Common myeloid progenitor, CD34-positive (primary cell): ENCODE results near the gene SLC16A8.

ENCODE experiments used
- CTCF ChIA-PET: fragments of 350-600 bp; sonication (Branson Sonifier 250); formaldehyde crosslinking; loops from one replicate; lab custom pipeline; 2021; ENCODE audit warnings: antibody characterized with exemption; lab: Charles Lee
- POLR2A ChIA-PET: fragments of 350-600 bp; sonication (Branson Sonifier 250); formaldehyde crosslinking; loops from one replicate; lab custom pipeline; 2021; ENCODE audit warnings: antibody characterized with exemption; lab: Charles Lee
- DNase-seq, 3 donors: peaks; one replicate each; pipeline versions ENCODE4 v3.0.0 to v3.0.0-alpha.2; 2013
- H3K27ac ChIP-seq, 2 experiments: 1 replicate in 1 of 2; 2 replicates in 1 of 2; pipeline ENCODE4 v1.7.0; 2013; ENCODE audit warnings: inconsistent platforms in 2 of 2, low read length in 2 of 2, mild to moderate bottlenecking in 2 of 2, low read depth in 1 of 2, moderate library complexity in 1 of 2; ENCODE audit not compliant: severe bottlenecking in 2 of 2, insufficient read depth in 1 of 2, poor library complexity in 1 of 2
- H3K27me3 ChIP-seq, 5 experiments: replicated peaks in 2 of 5; 1 replicate in 3 of 5; 2 replicates in 2 of 5; pipeline versions ENCODE4 v1.6.1 to v1.7.0; 2013; ENCODE audit warnings: low read length in 4 of 5, mild to moderate bottlenecking in 2 of 5, moderate library complexity in 2 of 5, inconsistent platforms in 1 of 5; ENCODE audit not compliant: insufficient read depth in 5 of 5, control insufficient read depth in 4 of 5
- H3K36me3 ChIP-seq, 4 experiments: 1 replicate in 2 of 4; 2 replicates in 2 of 4; pipeline versions ENCODE4 v1.6.1 to v1.7.0; 2013; ENCODE audit warnings: low read length in 3 of 4, control low read depth in 1 of 4, mild to moderate bottlenecking in 1 of 4; ENCODE audit not compliant: control insufficient read depth in 4 of 4, insufficient read depth in 4 of 4
- H3K4me1 ChIP-seq, 4 experiments: 1 replicate in 3 of 4; 2 replicates in 1 of 4; pipeline versions ENCODE4 v1.6.1 to v1.7.1; 2013; ENCODE audit warnings: low read length in 3 of 4, mild to moderate bottlenecking in 3 of 4, control low read depth in 1 of 4, inconsistent platforms in 1 of 4, moderate library complexity in 1 of 4; ENCODE audit not compliant: control insufficient read depth in 4 of 4, insufficient read depth in 4 of 4; ENCODE audit errors: control extremely low read depth in 1 of 4
- H3K4me3 ChIP-seq, 7 experiments: 1 replicate in 4 of 7; 2 replicates in 3 of 7; pipeline versions ENCODE4 v1.5.1 to v1.7.0; 2013; ENCODE audit warnings: mild to moderate bottlenecking in 7 of 7, low read length in 6 of 7, moderate library complexity in 6 of 7, inconsistent platforms in 2 of 7, low read depth in 2 of 7, control low read depth in 1 of 7; ENCODE audit not compliant: insufficient read depth in 4 of 7, control insufficient read depth in 1 of 7; ENCODE audit errors: extremely low read depth in 1 of 7
- H3K9me3 ChIP-seq, 5 experiments: 1 replicate in 4 of 5; 2 replicates in 1 of 5; pipeline versions ENCODE4 v1.6.1 to v1.7.1; 2013; ENCODE audit warnings: low read length in 4 of 5, mild to moderate bottlenecking in 2 of 5, inconsistent platforms in 1 of 5, low read depth in 1 of 5, moderate library complexity in 1 of 5; ENCODE audit not compliant: control insufficient read depth in 4 of 5, insufficient read depth in 2 of 5; ENCODE audit errors: control extremely low read depth in 1 of 5
- WGBS: methylation state at CpG from one replicate; pipeline ENCODE4 v1.1.5; 2013; ENCODE audit not compliant: insufficient coverage; 5-methylcytosine and 5-hydroxymethylcytosine counted together

SLC16A8 gene

DNA sequence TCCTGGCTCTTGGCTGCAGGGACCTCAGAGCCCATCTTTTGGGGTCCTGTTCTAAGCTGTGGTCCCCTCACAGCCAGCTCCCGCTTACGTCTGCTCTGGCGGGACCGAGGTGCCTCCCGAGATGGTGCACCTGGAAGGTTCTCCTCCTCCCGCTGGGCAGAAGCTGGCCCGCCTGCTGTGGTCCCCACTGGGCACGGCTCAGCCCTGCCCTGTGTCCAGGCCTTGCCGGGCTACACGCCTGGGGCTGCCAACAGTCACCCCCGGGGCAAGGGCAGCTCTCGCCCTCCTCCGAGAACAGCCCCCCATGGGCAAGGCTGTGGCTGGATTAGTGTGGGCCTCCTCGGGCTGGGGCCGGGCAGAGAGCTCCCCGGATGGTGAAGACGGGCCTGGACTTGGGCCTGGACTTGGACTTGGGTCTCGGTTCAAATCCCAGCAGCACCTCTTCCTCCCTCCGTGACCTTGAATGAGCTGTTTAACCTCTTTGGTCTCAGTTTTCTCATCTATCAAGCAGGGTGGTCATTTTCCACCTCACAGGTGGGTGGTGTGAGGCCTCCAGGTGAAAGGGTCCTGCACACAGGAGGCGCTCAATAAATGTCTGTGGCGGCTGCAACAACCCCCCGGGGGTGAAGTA is 25.5 kb upstream of the SLC16A8 start:
- ChIA-PET POLR2A (no interaction called here), CTCF (interaction anchor here (0.5 to 1.0 kb wide), 2 partner anchors 88 to 121 kb away, joined by 3 read pairs; no protein-coding TSS in a partner anchor)
- peak; percentile 25 to 92 (median 79) for DNase-seq
- Histone ChIP-seq H3K4me1 (peaks cover 0 to 7% (median 4%) of the 10 kb centered on the region in 4 experiments), H3K27ac (no peak overlapping the region), H3K27me3 (no peaks in the 10 kb centered on the region), H3K9me3 (no peaks in the 10 kb centered on the region), H3K36me3 (peaks cover 0 to 21% (median 8%) of the 10 kb centered on the region in 4 experiments), H3K4me3 (no peak overlapping the region)
- 93% methylated on average over 16 of the region's 22 CpGs for WGBS

DNA sequence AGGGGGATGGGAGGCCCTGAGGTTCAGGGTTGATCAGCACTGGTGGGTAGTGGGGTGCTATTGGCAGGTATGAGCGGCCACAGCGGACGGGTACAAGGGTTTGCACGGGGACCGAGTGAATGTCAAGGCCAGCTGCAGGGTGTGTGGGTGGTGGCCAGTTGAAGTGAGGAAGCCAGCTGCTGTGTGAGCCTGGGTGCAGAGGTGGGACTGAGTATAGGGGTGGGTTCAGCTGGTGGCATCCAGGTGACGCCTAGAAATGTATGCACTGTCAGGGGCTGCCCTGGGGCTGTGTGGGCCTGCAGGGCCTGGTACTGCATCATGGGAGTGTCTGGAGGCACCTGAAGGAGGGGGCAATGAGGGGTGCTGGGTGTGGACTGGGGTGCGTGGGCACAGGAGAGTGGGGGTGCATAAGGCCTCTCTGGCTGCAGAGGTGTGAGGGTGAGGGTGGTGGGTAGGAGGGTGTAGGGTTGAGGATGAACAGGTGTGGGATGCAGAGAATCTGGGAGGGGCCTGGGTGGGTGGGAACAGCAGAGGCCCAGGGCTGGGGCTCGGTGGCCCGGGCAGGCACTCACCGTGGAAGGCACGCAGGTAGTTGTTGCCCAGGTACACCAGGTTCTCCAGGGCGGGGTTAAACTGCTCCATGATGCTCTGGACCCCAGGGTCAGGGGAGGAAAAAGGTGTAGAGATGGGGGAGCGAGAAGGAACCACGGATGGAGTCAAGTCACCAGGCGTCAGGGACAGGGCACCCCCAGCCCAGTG is 24.8 kb upstream of the SLC16A8 start:
- 97% methylated on average over 13 of the region's 15 CpGs for WGBS
- CTCF ChIA-PET: interaction anchor here (1.0 kb wide), 1 partner anchor 122 kb away, joined by 3 read pairs; no protein-coding TSS in a partner anchor

DNA sequence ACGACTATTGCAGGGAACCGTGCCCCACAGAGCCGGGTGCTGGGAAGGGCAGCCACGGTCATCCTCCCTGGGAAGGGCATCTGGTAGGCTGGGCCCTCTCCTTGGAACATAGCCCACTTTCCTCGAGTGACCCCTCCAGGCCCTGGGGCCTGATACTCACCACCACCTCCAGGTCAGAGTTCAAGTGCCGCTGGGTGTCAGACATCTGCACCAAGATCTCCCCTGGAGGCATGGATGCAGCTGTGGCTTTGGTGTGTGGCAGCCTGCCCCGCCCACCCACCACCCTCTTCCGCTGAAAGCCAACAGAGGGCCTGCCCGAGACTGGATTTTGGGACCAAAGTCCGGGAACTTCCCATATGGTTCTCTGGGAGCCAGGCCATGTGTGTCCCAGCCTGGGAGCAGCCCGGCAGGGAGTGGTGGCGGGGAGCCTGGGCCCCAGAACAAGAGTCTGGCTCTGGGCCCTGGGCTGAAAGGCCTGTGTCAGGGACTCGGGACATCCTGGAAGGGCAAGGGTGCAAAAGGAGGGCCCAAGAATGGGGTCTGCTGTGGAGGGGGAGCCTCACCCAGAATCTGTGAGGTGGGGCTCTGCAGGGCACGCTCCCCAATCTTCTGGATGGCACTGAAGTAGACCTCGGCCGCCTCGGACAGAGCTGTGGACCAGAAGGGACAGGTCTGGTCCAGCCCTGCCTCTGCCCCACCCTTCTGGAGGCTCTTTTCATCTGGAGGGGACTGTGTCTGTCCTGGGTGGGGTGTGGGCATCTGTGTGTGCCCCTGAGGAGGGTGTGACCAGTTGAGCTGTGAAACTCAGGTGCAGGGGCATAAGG is 23.9 kb upstream of the SLC16A8 start:
- H3K36me3 ChIP-seq: peaks cover 0 to 13% (median 6%) of the 10 kb centered on the region in 4 experiments
- no peak for DNase-seq
- no peaks in the 10 kb centered on the region for H3K27me3 ChIP-seq
- peaks cover 0 to 6% (median 4%) of the 10 kb centered on the region in 4 experiments for H3K4me1 ChIP-seq
- CTCF ChIA-PET: no interaction called here
- no peaks in the 10 kb centered on the region for H3K9me3 ChIP-seq
- no peak overlapping the region for H3K4me3 ChIP-seq
- H3K27ac ChIP-seq: no peak overlapping the region
- 98% methylated on average over 14 of the region's 17 CpGs for WGBS
- POLR2A ChIA-PET: no interaction called here

More for the DNA sequence above, 24.8 kb upstream of the SLC16A8 start:
- no peak overlapping the region for H3K4me3 ChIP-seq
- POLR2A ChIA-PET: no interaction called here
- peak; percentile 3 to 66 (median 38) for DNase-seq
- no peaks in the 10 kb centered on the region for H3K27me3 ChIP-seq
- H3K36me3 ChIP-seq: peaks cover 0 to 19% (median 8%) of the 10 kb centered on the region in 4 experiments
- H3K9me3 ChIP-seq: no peaks in the 10 kb centered on the region
- H3K27ac ChIP-seq: no peak overlapping the region
- H3K4me1 ChIP-seq: peaks cover 0 to 6% (median 4%) of the 10 kb centered on the region in 4 experiments

DNA sequence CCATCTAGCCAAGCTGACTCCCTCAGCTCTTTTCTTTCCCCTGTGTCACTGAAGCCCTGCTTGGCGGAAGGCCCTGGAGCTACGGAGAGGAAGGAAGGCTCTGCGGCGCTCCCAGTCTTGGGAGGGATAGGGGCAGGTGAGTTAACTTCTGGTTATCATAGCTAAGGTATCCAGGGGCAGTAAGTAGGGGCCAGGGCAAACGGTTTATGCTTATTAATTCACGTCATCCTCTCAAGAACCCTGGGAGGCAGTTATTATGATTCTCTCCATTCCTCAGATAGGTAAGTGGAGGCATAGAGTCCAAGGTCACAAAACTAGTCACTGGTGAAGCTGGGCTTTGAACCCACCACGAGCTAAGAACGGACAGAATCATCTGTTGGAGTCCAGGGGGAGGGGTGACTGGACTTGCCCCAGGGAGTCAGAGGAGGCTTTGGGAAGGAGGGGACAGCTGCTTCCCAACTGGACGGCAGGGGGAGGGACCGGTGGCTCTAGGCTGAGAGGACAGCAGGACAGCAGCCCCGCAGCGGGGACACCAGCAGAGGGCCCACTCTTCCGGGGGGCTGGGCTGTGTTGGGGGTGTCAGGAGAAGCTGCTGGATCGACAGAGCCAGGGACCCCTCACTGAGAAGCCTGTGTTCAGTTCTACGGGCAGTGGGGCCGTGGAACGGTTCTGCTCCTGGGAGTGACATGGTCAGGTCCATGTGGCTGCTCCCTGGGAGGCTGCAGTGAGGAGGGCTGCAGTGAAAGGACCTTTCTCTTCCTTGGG is 23.0 kb upstream of the SLC16A8 start:
- Histone ChIP-seq H3K4me1 (peaks cover 0 to 6% (median 4%) of the 10 kb centered on the region in 4 experiments), H3K36me3 (peaks cover 0 to 8% (median 3%) of the 10 kb centered on the region in 4 experiments), H3K27me3 (no peaks in the 10 kb centered on the region), H3K4me3 (no peak overlapping the region), H3K9me3 (no peaks in the 10 kb centered on the region), H3K27ac (no peak overlapping the region)
- DNase-seq: no peak
- 91% methylated on average over 13 of the region's 17 CpGs for WGBS
- CTCF ChIA-PET: interaction anchor here (0.7 to 1.3 kb wide), 2 partner anchors 15 to 55 kb away, joined by 3 read pairs; no protein-coding TSS in a partner anchor
- POLR2A ChIA-PET: no interaction called here

DNA sequence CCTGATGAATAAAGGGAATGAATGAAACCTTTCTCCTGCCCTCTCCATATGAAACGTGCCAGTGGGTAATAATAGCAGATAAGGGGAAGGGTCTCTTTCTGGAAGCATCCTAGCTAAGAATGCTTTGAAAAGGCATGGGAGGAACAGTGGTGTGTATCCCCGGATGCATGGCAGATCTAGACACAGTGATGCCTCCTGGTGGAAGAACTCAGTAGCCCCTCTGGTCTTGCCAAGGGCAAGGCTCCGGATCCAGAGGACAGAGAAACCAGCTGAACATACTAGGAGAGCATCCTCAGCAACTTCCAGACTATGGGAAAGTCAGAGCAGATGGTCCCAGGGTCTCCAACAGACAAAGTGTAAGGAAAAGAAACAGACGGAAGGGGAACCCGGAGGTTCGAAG is 20.1 kb upstream of the SLC16A8 start:
- Histone ChIP-seq H3K4me3 (no peak overlapping the region), H3K27me3 (no peaks in the 10 kb centered on the region), H3K27ac (no peak overlapping the region), H3K36me3 (peaks cover 0 to 2% (median 0%) of the 10 kb centered on the region in 4 experiments), H3K9me3 (no peaks in the 10 kb centered on the region), H3K4me1 (peaks cover 0 to 6% (median 4%) of the 10 kb centered on the region in 4 experiments)
- peak in 1 of 3 donors; percentile 23 for DNase-seq
- WGBS: 100% methylated on average over 3 of the region's 6 CpGs
- POLR2A ChIA-PET: no interaction called here
- CTCF ChIA-PET: interaction anchor here (0.9 to 1.7 kb wide), 5 partner anchors 14 to 61 kb away, joined by 3 to 6 read pairs (median 4); no protein-coding TSS in a partner anchor

DNA sequence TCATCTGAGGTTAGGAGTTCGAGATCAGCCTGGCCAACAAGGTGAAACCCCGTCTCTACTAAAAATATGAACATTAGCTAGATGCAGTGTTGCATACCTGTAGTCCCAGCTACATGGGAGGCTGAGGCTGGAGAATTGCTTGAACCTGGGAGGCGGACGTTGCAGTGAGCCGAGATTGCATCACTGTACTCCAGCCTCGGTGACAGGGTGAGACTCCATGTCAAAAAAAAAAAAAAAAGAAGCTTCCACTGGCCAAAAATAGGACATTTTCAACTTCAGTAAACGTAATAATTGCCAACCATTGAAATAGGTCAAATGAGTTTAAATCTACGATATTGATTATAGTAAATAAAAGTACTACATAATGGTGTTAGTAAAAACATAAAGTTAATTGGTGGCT is 19.7 kb upstream of the SLC16A8 start:
- Histone ChIP-seq H3K36me3 (peaks cover 0 to under 1% (median 0%) of the 10 kb centered on the region in 4 experiments), H3K27me3 (no peaks in the 10 kb centered on the region), H3K27ac (no peak overlapping the region), H3K4me1 (peaks cover 0 to 6% (median 4%) of the 10 kb centered on the region in 4 experiments), H3K9me3 (no peaks in the 10 kb centered on the region), H3K4me3 (no peak overlapping the region)
- POLR2A ChIA-PET: no interaction called here
- 88% methylated on average over 5 of the region's 8 CpGs for WGBS
- CTCF ChIA-PET: interaction anchor here (0.9 to 1.7 kb wide), 5 partner anchors 14 to 61 kb away, joined by 3 to 6 read pairs (median 4); no protein-coding TSS in a partner anchor
- no peak for DNase-seq
